GM12874 (cell line): ENCODE data around the gene SLC45A1.

Experiments used
- TF ChIP-seq, protein P1 (sequence below): IDR thresholded peaks from 2 replicates; pipeline ENCODE4 v1.5.1; 2011; ENCODE audit warnings: low read depth, mild to moderate bottlenecking, control low read depth, low read length, moderate library complexity; ENCODE audit not compliant: insufficient read depth

The SLC45A1 gene

GRCh38 chr1:8363186-8363766 is 45.4 kb downstream of the SLC45A1 start:
- TF ChIP-seq, protein P1, sequence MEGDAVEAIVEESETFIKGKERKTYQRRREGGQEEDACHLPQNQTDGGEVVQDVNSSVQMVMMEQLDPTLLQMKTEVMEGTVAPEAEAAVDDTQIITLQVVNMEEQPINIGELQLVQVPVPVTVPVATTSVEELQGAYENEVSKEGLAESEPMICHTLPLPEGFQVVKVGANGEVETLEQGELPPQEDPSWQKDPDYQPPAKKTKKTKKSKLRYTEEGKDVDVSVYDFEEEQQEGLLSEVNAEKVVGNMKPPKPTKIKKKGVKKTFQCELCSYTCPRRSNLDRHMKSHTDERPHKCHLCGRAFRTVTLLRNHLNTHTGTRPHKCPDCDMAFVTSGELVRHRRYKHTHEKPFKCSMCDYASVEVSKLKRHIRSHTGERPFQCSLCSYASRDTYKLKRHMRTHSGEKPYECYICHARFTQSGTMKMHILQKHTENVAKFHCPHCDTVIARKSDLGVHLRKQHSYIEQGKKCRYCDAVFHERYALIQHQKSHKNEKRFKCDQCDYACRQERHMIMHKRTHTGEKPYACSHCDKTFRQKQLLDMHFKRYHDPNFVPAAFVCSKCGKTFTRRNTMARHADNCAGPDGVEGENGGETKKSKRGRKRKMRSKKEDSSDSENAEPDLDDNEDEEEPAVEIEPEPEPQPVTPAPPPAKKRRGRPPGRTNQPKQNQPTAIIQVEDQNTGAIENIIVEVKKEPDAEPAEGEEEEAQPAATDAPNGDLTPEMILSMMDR, result no peak

DNA sequence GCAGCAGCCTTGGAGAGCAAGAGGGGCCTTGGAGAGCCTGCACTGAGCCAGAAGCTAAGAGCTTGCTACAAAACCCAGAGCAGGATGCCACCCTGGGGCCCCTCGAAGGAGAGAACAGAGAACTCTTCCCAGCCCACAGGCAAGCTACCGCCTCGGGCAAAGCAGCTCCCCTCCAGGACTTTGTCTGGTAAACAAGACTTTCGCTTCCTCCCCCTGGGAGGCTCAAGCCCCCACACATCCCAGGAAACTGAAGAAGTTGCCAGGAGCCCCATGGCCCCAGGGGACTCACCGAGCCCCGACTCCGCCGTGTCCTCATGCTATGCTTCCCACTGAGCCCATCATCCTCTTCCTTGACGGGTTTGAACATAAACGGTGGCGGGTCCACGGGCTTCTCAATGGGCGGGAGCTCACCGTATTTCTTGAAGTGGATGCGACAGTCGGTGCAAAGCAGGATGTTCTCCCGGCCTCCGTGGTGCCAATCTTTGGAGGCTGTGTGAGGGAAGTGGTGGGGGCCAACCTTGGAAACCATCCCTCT is 45.9 kb downstream of the SLC45A1 start:
- TF ChIP-seq, protein P1, result no peak

DNA sequence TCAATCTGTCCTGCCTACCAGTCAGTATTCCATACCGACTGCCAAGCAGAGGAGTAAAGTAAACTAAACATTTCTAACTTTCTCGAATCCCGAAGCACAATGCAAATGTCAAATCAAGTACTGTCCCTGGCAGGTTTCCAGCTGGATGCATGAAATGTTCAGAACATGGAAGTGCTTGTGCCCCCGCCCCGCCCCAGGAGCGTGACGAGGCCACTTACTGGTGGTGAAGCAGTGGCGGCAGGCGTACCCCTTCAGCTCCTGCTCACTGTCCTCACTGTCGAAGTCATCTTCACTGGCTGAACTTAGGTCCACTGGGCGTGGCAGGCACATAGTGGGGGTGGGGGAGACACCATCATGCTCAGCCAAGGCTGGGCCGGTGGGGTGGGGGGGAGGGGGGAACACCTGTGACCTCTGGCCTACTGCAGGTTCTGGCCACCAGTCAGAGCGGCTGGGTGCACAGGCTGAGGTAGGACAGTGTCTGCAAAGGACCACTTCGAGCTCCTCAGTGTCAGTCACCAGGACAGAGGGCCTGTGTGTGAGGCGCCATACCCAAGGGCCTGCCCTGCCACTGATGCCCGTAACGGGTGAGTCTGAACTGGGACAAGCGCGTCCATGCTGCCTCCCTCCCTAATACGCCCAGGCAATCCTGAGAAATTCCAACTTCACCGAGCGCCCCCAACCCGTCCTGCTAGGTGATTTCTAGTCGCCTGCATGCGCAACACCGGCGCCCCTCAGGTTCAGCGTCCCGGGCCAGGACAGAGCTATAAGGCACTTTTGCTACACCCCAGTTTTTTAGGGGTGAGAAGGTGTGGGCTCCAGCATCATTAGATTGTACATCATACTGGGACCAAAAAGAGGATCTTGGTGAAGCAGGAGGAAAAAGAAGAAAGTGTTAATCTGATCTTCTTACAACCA is 46.9 kb downstream of the SLC45A1 start:
- TF ChIP-seq, protein P1, result no peak

GRCh38 chr1:8365661-8366362 is 47.9 kb downstream of the SLC45A1 start:
- TF ChIP-seq, protein P1, result no peak

GRCh38 chr1:8367571-8368194 is 49.8 kb downstream of the SLC45A1 start:
- TF ChIP-seq, protein P1, result no peak

DNA sequence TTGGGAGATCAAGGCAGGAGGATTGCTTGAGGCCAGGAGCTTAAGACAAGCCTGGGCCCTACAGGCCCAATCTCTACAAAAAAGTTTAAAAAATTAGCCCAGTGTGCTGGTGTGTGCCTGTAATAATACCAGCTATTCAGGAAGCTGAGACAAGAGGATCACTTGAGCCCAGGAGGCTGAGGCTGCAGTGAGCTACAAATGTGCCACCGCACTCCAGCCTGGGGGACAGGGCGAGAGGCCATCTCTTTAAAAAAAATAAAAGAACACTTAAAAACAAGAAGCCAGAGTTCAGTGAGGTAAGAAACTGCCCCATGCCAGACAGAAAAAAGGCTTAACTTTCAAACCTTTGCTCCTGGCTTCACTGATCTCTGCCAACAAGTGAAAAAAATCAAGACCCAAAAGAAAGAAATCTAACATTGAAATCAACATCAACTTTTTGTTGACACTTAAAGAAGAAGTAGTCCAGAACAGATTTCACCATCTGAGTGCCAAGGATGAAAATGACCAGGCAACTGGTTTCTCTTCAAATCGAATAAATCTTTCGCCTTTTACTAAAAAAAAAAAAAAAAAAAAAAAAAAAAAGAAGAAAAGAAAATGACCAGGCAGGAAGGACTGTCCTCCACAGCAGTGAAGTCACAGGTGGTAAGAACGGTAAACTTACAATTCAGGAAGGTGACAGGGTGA is 51.2 kb downstream of the SLC45A1 start:
- TF ChIP-seq, protein P1, result no peak
